Spleen (tissue), 7 donors: Measurements from ENCODE around the gene RESP18.

Experiments used
- POLR2A ChIP-seq, 3 donors: fragments of 450-650 bp; IDR thresholded peaks; one replicate each; pipeline ENCODE4 v1.5.1; 2017; ENCODE audit warnings: antibody characterized with exemption in 3 of 3, mild to moderate bottlenecking in 1 of 3
- TF ChIP-seq, protein P1 (sequence below), 11 experiments: fragments of 200-600 bp in 7 of 11; fragments of 450-650 bp in 4 of 11; sonication (generic) in 4 of 11; IDR thresholded peaks in 8 of 11; conservative IDR thresholded peaks in 3 of 11; 1 replicate in 7 of 11; 2 replicates in 4 of 11; pipeline versions ENCODE4 v1.4.0 to v1.8.0; 2016 to 2021; ENCODE audit warnings: antibody characterized with exemption in 11 of 11, inconsistent platforms in 4 of 11, mild to moderate bottlenecking in 1 of 11
- donor health status: DM: no; HTN: no; CAD: no; lungs with moderate emphysema.
- donor health status: DM: no; HTN: no; CAD: no.
- donor health status: DM: no; HTN: no; CAD: no.

DNA sequence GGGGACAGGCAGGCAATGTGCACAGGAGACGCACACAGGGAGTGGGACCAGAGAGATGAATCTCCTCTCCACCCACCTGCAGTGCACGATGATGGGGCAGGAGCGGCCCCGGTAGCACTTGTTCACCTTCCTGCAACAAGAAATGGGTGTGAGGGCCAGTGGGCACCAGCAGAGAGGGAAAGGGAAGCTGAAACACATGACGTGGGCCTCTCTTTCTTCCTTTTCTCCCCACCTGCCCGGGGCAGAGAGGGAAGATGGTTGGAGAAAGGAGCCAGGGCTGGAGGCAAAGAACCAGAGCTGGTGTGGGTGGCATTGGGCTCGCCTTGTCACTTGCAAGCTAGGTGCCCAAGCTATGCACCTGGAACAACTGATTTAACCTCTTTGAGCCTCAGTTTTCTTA is 41.1 kb downstream of the RESP18 start:
- TF ChIP-seq POLR2A (IDR thresholded peaks at IDR 0.05) = no peak
- TF ChIP-seq, protein P1, sequence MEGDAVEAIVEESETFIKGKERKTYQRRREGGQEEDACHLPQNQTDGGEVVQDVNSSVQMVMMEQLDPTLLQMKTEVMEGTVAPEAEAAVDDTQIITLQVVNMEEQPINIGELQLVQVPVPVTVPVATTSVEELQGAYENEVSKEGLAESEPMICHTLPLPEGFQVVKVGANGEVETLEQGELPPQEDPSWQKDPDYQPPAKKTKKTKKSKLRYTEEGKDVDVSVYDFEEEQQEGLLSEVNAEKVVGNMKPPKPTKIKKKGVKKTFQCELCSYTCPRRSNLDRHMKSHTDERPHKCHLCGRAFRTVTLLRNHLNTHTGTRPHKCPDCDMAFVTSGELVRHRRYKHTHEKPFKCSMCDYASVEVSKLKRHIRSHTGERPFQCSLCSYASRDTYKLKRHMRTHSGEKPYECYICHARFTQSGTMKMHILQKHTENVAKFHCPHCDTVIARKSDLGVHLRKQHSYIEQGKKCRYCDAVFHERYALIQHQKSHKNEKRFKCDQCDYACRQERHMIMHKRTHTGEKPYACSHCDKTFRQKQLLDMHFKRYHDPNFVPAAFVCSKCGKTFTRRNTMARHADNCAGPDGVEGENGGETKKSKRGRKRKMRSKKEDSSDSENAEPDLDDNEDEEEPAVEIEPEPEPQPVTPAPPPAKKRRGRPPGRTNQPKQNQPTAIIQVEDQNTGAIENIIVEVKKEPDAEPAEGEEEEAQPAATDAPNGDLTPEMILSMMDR (IDR thresholded peaks at IDR 0.05 in 8 of 11, conservative IDR thresholded peaks at IDR 0.05 in 3 of 11) = no peak
